HG03196 (cell line): Measurements from ENCODE around the gene PRSS53.
"Not testable (repeated sequence)": the region's sequence is repeated elsewhere in the genome, so short reads cannot be mapped to it uniquely, and the experiment has no call there.

Source experiments
- ATAC-seq: cut with Tn5 transposase; IDR thresholded peaks from one replicate; pipeline ENCODE4 v1.9.1; 2021; ENCODE audit not compliant: unreplicated experiment

Gene PRSS53

GRCh38 chr16:31088459-31089183 is at the start of gene PRSS53:
PRSS53 (minus strand) TSS chr16:31088943; CDS start chr16:31088809, 134 bp downstream.
- ATAC-seq = no peak

- not testable (repeated sequence) for ATAC-seq
These were observed 48.2 kb upstream of the PRSS53 start for GRCh38 chr16:31136822-31137499.

- ATAC-seq = no peak
These were observed 47.5 kb upstream of the PRSS53 start for GRCh38 chr16:31136287-31136662.

- no peak for ATAC-seq
These were observed 47.0 kb upstream of the PRSS53 start, which contains the start of gene PRSS8 for GRCh38 chr16:31135535-31136286. PRSS8 (minus strand) TSS chr16:31135727; CDS start chr16:31135498, 229 bp downstream.

- ATAC-seq = no peak
These were observed 46.1 kb upstream of the PRSS53 start for GRCh38 chr16:31134625-31135534.

GRCh38 chr16:31134091-31134571 is 45.4 kb upstream of the PRSS53 start:
- ATAC-seq = no peak

- no peak for ATAC-seq
These were observed 44.3 kb upstream of the PRSS53 start for GRCh38 chr16:31133046-31133501.

- no peak for ATAC-seq
These were observed 43.7 kb upstream of the PRSS53 start for GRCh38 chr16:31132303-31132979.

GRCh38 chr16:31131841-31132271 is 43.1 kb upstream of the PRSS53 start:
- ATAC-seq = no peak

- no peak for ATAC-seq
These were observed 42.7 kb upstream of the PRSS53 start for GRCh38 chr16:31131416-31131815.

- no peak for ATAC-seq
These were observed 42.2 kb upstream of the PRSS53 start for GRCh38 chr16:31130899-31131298.

- no peak for ATAC-seq
These were observed 41.7 kb upstream of the PRSS53 start for GRCh38 chr16:31130336-31130891.

GRCh38 chr16:31129568-31130335 is 41.0 kb upstream of the PRSS53 start:
- no peak for ATAC-seq

- no peak for ATAC-seq
These were observed 40.2 kb upstream of the PRSS53 start for GRCh38 chr16:31128711-31129567.

GRCh38 chr16:31127182-31127581 is 38.4 kb upstream of the PRSS53 start:
- no peak for ATAC-seq

GRCh38 chr16:31125844-31126243 is 37.1 kb upstream of the PRSS53 start:
- ATAC-seq = no peak

- ATAC-seq = no peak
These were observed 31.4 kb upstream of the PRSS53 start for GRCh38 chr16:31120129-31120528.
